ENCODE measurements around the gene B3GNT7. TPM values are rescaled to one million over a fixed set of nuclear protein-coding genes. Genes with fewer than 3 reads are reported as not detected.
"Not testable (repeated sequence)": the region's sequence is repeated elsewhere in the genome, so short reads cannot be mapped to it uniquely, and the experiment has no call there.

Gene B3GNT7
- total RNA-seq, 2 donors from 2014 or later, result 110 to 461 TPM

GRCh38 chr2:231397011-231397927 is 1.8 kb downstream of the B3GNT7 start:
- intact Hi-C loops (cut with DNase I, micrococcal nuclease), result no loop called here
- DNase-seq, result no peak
- no peak for ATAC-seq

DNA sequence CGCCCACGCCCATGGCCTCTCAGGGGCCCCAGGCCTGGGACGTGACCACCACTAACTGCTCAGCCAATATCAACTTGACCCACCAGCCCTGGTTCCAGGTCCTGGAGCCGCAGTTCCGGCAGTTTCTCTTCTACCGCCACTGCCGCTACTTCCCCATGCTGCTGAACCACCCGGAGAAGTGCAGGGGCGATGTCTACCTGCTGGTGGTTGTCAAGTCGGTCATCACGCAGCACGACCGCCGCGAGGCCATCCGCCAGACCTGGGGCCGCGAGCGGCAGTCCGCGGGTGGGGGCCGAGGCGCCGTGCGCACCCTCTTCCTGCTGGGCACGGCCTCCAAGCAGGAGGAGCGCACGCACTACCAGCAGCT is 2.4 kb downstream of the B3GNT7 start:
- no peak for DNase-seq
- no peak for ATAC-seq
- intact Hi-C loops (cut with DNase I, micrococcal nuclease), result no loop called here

DNA sequence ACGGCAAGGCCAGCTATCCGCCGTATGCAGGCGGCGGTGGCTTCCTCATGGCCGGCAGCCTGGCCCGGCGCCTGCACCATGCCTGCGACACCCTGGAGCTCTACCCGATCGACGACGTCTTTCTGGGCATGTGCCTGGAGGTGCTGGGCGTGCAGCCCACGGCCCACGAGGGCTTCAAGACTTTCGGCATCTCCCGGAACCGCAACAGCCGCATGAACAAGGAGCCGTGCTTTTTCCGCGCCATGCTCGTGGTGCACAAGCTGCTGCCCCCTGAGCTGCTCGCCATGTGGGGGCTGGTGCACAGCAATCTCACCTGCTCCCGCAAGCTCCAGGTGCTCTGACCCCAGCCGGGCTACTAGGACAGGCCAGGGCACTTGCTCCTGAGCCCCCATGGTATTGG is 3.1 kb downstream of the B3GNT7 start:
- DNase-seq, result no peak
- no peak for ATAC-seq
- intact Hi-C loops (cut with DNase I, micrococcal nuclease), result no loop called here

- no peak for DNase-seq
- intact Hi-C loops (cut with DNase I, micrococcal nuclease), result no loop called here
- ATAC-seq, result no peak
Observed at GRCh38 chr2:231399046-231399852, 3.7 kb downstream of the B3GNT7 start.

DNA sequence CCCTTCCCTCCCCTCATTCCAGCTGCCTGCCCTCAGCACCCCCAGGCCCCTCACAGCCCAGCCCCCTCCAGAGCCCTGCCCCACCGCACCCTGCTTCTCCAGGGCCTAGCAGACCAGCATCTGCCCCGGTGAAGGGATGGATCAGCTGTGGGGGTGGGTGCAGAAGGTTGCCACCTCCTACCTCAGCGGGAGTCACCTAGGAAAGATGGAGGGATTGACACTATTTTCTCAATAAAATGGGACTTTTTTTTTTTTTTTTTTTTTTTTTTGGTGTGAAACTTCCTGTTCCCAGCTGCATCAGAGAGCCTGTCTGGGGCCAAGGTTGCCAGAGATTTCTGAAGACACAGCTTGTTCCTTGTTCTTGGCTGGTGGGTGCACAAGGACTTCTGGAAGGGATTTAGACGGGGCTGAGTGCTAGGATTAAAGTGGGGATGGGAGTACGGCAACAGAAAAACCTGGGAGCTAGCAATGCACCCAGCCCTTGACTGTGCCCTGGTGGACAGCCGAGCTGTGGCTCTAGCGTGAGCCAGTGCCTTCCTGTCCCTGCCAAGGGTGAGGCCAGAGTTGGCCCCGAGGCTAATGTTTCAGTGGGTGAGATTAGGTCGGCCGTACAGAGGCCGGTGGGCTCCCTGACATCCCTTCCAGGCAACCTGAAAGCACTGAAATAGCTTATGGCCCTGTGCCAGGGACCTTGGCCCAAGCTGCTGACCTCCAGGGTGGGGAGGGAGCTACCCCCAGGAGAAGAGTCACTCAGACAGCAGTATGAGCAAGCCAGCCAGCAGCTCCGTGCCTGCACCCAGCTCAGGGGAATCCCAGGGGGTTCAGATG is 4.6 kb downstream of the B3GNT7 start:
- peak; percentile 31 to 41 for DNase-seq
- ATAC-seq, result peak; percentile 45
- intact Hi-C loops (cut with DNase I, micrococcal nuclease), result no loop called here

DNA sequence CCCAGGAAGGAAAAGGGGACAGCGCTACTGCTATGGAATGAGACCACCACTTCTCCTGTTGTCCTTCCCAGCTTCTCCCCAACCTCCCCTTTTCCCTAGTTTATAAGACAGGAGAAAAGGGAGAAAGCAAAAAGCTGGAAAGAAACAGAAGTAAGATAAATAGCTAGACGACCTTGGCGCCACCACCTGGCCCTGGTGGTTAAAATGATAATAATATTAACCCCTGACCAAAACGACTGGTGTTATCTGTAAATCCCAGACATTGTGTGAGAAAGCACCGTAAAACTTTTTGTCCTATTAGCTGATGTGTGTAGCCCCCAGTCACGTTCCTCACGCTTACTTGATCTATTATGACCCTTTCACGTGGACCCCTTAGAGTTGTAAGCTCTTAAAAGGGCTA is 5.2 kb downstream of the B3GNT7 start:
- ATAC-seq; intact Hi-C loops (cut with DNase I, micrococcal nuclease); DNase-seq: not testable (repeated sequence)

- intact Hi-C loops (cut with DNase I, micrococcal nuclease); ATAC-seq: not testable (repeated sequence)
- DNase-seq, result peak in 1 of 2 donors; percentile 28
Observed at GRCh38 chr2:231401101-231401500, 5.6 kb downstream of the B3GNT7 start.

- ATAC-seq; DNase-seq; intact Hi-C loops (cut with DNase I, micrococcal nuclease): not testable (repeated sequence)
Observed at GRCh38 chr2:231403421-231404182, 8.1 kb downstream of the B3GNT7 start.

DNA sequence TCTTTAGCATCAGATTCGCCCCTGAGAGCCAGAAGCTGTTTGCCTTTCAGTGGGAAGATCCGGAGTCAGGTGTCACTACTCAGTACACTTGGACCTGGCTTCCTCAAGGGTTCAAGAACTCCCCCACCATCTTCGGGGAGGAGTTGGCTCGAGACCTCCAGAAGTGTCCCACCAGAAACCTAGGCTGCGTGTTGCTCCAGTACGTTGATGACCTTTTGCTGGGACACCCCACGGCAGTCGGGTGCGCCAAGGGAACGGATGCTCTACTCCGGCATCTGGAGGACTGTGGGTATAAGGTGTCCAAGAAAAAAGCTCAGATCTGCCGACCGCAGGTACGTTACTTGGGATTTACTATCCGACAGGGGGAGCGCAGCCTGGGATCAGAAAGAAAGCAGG is 8.7 kb downstream of the B3GNT7 start:
- DNase-seq; intact Hi-C loops (cut with DNase I, micrococcal nuclease); ATAC-seq: not testable (repeated sequence)

DNA sequence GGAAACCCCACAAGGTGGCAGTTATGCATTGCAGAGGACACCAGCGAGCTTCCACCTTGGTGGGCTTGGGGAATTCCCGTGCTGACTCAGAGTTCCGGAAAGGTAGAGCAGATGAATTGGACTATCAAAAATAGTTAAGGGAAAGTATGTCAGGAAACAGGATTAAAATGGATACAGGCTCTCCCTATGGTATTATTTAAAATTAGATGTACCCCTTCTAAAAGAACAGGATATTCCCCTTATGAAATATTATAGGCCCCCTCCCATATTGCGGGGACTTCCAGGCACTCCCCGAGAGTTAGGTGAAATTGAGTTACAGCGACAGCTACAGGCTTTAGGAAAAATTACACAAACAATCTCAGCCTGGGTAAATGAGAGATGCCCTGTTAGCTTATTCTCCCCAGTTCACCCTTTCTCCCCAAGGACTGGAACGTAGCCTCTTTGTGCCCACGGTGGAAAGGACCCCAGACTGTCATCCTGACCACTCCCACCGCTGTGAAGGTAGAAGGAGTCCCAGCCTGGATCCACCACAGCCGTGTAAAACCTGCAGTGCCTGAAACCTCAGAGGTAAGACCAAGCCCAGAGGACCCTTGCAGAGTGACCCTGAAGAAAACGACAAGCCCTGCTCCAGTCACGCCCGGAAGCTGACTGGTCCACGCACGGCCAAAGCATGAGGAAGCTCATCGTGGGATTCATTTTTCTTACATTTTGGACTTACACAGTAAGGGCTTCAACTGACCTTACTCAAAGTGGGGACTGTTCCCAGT is 10.3 kb downstream of the B3GNT7 start:
- DNase-seq; intact Hi-C loops (cut with DNase I, micrococcal nuclease); ATAC-seq: not testable (repeated sequence)

- ATAC-seq; intact Hi-C loops (cut with DNase I, micrococcal nuclease); DNase-seq: not testable (repeated sequence)
Observed at GRCh38 chr2:231407686-231408085, 12.2 kb downstream of the B3GNT7 start.

DNA sequence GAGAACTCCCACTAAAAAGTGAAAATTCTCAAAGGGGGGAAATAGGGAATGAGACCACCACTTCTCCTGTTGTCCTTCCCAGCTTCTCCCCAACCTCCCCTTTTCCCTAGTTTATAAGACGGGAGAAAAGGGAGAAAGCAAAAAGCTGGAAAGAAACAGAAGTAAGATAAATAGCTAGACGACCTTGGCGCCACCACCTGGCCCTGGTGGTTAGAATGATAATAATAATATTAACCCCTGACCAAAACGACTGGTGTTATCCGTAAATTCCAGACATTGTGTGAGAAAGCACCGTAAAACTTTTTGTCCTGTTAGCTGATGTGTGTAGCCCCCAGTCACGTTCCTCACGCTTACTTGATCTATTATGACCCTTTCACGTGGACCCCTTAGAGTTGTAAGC is 12.8 kb downstream of the B3GNT7 start:
- DNase-seq; intact Hi-C loops (cut with DNase I, micrococcal nuclease); ATAC-seq: not testable (repeated sequence)

DNA sequence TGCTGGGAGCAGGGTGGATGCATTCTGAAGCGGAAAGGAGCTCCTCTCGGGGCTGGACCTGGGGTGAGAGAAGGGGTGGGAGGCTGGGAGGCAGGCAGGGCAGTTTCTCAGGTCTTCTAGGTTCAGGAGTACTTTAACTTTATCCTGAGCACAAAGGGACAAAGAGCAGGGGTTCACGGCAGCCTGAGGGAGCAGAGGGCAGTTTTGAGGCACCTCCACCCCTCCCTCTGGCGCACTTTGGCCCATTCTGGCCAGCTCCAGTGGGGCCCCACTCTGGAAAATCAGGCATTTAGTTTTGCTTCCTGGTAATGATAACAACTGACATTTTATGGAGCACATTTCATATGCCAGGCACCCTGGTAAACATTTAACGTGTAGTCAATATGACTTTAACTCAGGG is 14.3 kb downstream of the B3GNT7 start:
- ATAC-seq, result peak; percentile 54
- intact Hi-C loops (cut with DNase I, micrococcal nuclease), result loop anchor here in 1 of 2 donors (5.0 kb wide), 2 partner anchors 182 to 307 kb away; no protein-coding TSS in a partner anchor
- peak; percentile 56 to 80 for DNase-seq

DNA sequence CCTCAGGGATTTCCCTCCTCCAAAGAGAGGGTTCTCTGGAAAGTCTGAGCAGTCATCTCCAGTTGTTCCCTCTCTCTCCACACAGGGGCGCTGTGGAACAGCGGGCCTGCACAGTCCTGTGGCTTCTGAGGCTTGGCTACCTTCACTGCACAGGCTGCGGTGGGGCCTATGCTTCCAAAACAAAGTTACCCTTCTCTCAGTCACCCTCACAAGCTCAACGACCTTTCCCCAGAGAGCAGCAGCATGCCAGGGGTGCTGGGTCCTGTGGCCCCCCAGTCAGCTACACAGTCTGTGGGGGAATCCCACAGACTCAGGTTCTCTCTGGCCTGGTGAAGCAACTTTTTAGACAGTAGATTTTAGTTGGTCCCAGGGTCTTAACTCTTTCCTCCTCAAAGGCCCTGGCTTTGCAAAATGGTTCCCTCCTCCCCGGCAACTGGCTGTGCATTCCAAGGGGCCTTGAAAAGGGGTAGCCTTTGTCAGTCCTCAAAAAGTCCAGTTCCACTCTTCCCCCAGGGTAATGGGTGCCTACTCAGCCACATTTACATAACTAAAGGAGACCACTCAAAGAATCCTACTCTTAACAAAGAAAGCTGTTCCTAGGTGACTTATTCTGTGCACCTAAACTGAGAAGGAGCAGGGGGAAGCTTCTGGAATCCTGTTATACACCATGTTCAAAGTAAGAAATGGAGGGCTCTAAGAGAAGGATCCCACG is 14.9 kb downstream of the B3GNT7 start:
- intact Hi-C loops (cut with DNase I, micrococcal nuclease), result loop anchor here in 1 of 2 donors (5.0 kb wide), 2 partner anchors 183 to 308 kb away; no protein-coding TSS in a partner anchor
- no peak for DNase-seq
- ATAC-seq, result no peak

GRCh38 chr2:231411237-231411636 is 15.7 kb downstream of the B3GNT7 start:
- intact Hi-C loops (cut with DNase I, micrococcal nuclease), result loop anchor here in 1 of 2 donors (5.0 kb wide), 2 partner anchors 184 to 309 kb away; no protein-coding TSS in a partner anchor
- ATAC-seq, result no peak
- no peak for DNase-seq

GRCh38 chr2:231411831-231412617 is 16.5 kb downstream of the B3GNT7 start:
- intact Hi-C loops (cut with DNase I, micrococcal nuclease), result loop anchor here in 1 of 2 donors (5.0 kb wide), 2 partner anchors 185 to 310 kb away; no protein-coding TSS in a partner anchor
- ATAC-seq (peak; percentile 72), DNase-seq (peak; percentile 90 to 92)
